GM20000 (cell line): ENCODE results near the gene CAMK2G.

Experiments used
- DNase-seq: peaks from one replicate; pipeline ENCODE4 v3.0.0; 2012; ENCODE audit warnings: low spot score
- CTCF ChIP-seq: IDR thresholded peaks from 2 replicates; pipeline ENCODE4 v1.5.1; 2012; ENCODE audit warnings: mild to moderate bottlenecking, control low read depth; ENCODE audit errors: extremely low read depth, missing control alignments

CAMK2G gene

GRCh38 chr10:73782749-73783085 lies 91.6 kb downstream of the CAMK2G start:
- DNase-seq: no peak
- no peak for TF ChIP-seq CTCF

GRCh38 chr10:73781879-73782748 lies 92.2 kb downstream of the CAMK2G start, which contains the start of gene CHCHD1:
Gene CHCHD1 (plus strand): TSS chr10:73782048. CDS start chr10:73782076, 28 bp downstream.
- TF ChIP-seq CTCF: no peak
- DNase-seq: peak; percentile 89

- no peak for DNase-seq
- no peak for TF ChIP-seq CTCF
Observed at GRCh38 chr10:73781548-73781878, 92.8 kb downstream of the CAMK2G start.

GRCh38 chr10:73780966-73781365 lies 93.4 kb downstream of the CAMK2G start:
- DNase-seq: no peak
- no peak for TF ChIP-seq CTCF

- no peak for DNase-seq
- TF ChIP-seq CTCF: no peak
Observed at GRCh38 chr10:73780301-73780700, 94.1 kb downstream of the CAMK2G start.

- no peak for TF ChIP-seq CTCF
- DNase-seq: no peak
Observed at GRCh38 chr10:73779539-73780197, 94.7 kb downstream of the CAMK2G start.

GRCh38 chr10:73779018-73779417 lies 95.3 kb downstream of the CAMK2G start:
- DNase-seq: no peak
- no peak for TF ChIP-seq CTCF
